ENCODE results near the gene SMURF2.

- TF ChIP-seq, protein P1, sequence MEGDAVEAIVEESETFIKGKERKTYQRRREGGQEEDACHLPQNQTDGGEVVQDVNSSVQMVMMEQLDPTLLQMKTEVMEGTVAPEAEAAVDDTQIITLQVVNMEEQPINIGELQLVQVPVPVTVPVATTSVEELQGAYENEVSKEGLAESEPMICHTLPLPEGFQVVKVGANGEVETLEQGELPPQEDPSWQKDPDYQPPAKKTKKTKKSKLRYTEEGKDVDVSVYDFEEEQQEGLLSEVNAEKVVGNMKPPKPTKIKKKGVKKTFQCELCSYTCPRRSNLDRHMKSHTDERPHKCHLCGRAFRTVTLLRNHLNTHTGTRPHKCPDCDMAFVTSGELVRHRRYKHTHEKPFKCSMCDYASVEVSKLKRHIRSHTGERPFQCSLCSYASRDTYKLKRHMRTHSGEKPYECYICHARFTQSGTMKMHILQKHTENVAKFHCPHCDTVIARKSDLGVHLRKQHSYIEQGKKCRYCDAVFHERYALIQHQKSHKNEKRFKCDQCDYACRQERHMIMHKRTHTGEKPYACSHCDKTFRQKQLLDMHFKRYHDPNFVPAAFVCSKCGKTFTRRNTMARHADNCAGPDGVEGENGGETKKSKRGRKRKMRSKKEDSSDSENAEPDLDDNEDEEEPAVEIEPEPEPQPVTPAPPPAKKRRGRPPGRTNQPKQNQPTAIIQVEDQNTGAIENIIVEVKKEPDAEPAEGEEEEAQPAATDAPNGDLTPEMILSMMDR (IDR thresholded peaks at IDR 0.05), result no peak
- no peak for TF ChIP-seq POLR2A (IDR thresholded peaks at IDR 0.05)
Measured at GRCh38 chr17:64603987-64604386, 58.1 kb downstream of the SMURF2 start.
